ENCODE measurements around the gene MRPL24.

DNA sequence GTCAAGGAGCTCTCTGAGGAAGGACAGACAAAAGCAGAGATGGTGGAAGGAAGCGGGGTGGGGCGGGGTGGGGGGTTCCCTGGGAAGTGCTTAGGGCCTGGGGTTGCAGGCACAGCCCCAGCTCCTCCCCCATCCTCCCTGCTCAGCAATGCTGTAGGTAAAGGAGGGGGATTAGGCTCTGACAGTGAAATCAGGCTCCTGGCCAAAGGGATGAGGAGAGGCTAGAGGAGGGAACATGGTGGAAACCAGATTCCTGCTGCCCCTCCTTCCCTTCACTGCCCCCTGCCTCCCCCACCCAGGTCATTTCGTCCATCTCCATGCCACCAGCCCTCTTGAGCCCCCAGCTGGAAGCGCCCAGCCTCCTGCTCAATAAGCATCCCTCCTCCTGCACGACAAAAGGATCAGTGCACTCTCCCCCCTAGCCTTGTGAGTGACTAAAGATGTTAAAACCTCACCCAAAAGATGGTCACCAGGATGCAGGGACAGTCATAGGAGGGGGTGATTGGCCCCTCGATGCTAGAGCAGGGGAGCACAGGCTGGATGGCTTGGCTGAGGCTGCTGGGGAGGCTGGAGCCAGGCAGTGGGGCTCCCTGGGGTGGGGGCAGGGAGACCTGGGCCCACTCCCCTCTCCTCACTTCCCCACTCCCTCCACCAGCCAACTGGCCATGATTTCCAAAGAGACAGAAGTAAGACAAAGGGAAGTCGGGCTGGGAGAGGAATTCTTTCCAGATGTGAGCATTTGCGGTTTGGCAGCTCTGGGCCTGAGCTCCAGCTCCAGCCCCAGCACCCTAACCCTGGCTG is 33.3 kb downstream of the MRPL24 start:
- TF ChIP-seq POLR2AphosphoS5 (IDR thresholded peaks at IDR 0.05; ENCODE audit: low read depth, low read length), result no peak
- no peak for TF ChIP-seq TAF1 (IDR thresholded peaks at IDR 0.05; ENCODE audit: borderline replicate concordance, insufficient read depth, low read length)
- no peak for TF ChIP-seq SIN3A (IDR thresholded peaks at IDR 0.05; ENCODE audit: borderline replicate concordance, insufficient read depth, low read length)
- TF ChIP-seq, protein P1, sequence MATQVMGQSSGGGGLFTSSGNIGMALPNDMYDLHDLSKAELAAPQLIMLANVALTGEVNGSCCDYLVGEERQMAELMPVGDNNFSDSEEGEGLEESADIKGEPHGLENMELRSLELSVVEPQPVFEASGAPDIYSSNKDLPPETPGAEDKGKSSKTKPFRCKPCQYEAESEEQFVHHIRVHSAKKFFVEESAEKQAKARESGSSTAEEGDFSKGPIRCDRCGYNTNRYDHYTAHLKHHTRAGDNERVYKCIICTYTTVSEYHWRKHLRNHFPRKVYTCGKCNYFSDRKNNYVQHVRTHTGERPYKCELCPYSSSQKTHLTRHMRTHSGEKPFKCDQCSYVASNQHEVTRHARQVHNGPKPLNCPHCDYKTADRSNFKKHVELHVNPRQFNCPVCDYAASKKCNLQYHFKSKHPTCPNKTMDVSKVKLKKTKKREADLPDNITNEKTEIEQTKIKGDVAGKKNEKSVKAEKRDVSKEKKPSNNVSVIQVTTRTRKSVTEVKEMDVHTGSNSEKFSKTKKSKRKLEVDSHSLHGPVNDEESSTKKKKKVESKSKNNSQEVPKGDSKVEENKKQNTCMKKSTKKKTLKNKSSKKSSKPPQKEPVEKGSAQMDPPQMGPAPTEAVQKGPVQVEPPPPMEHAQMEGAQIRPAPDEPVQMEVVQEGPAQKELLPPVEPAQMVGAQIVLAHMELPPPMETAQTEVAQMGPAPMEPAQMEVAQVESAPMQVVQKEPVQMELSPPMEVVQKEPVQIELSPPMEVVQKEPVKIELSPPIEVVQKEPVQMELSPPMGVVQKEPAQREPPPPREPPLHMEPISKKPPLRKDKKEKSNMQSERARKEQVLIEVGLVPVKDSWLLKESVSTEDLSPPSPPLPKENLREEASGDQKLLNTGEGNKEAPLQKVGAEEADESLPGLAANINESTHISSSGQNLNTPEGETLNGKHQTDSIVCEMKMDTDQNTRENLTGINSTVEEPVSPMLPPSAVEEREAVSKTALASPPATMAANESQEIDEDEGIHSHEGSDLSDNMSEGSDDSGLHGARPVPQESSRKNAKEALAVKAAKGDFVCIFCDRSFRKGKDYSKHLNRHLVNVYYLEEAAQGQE (IDR thresholded peaks at IDR 0.05; ENCODE audit: insufficient read depth in 1 of 2, low read depth in 2 of 2, low read length in 2 of 2), result no peak
- TF ChIP-seq FOXP2 (optimal IDR thresholded peaks at IDR 0.05; ENCODE audit: borderline replicate concordance, extremely low read depth, extremely low read length, insufficient read depth), result no peak
